Upper lobe of left lung (tissue), 6 donors: ENCODE measurements around the gene EVC. TPM values are rescaled to one million over a fixed set of nuclear protein-coding genes. Genes with fewer than 3 reads are reported as not detected.
A peak's percentile ranks its signal among the peaks of the same experiment; 100 is the strongest.

Source experiments
- ATAC-seq, 2 donors: fragments of 200-7000 bp; cut with Tn5 transposase; one replicate each; pipeline ENCODE4 v1.9.1; 2022; ENCODE audit warnings: mild to moderate bottlenecking in 2 of 2, moderate library complexity in 2 of 2; ENCODE audit not compliant: low FRiP score in 2 of 2
- DNase-seq, 2 donors: peaks; one replicate each; pipeline ENCODE4 v3.0.0-alpha.2; 2019 to 2020
- H3K27ac ChIP-seq, 4 donors: fragments of 200-600 bp; sonication (generic); one replicate each; pipeline ENCODE4 v1.5.1; 2016 to 2019
- H3K27me3 ChIP-seq, 4 donors: fragments of 200-600 bp; sonication (generic); one replicate each; pipeline ENCODE4 v1.5.1; 2017 to 2019
- H3K36me3 ChIP-seq, 4 donors: fragments of 200-600 bp; sonication (generic); one replicate each; pipeline ENCODE4 v1.5.1; 2016 to 2019
- H3K4me1 ChIP-seq, 4 donors: fragments of 200-600 bp; sonication (generic); one replicate each; pipeline ENCODE4 v1.5.1; 2018 to 2019
- H3K4me3 ChIP-seq, 4 donors: fragments of 200-600 bp; sonication (generic); one replicate each; pipeline ENCODE4 v1.5.1; 2017 to 2019; ENCODE audit warnings: mild to moderate bottlenecking in 2 of 4, moderate library complexity in 1 of 4
- H3K9me3 ChIP-seq, 4 donors: fragments of 200-600 bp; sonication (generic); one replicate each; pipeline ENCODE4 v1.5.1; 2018 to 2019
- EP300 ChIP-seq, 4 donors: sonication (generic); formaldehyde crosslinking; IDR thresholded peaks; one replicate each; pipeline ENCODE4 v1.5.1; 2017; ENCODE audit warnings: antibody characterized with exemption in 4 of 4, control low read depth in 2 of 4
- POLR2A ChIP-seq, 4 donors: fragments of 450-650 bp; IDR thresholded peaks; one replicate each; pipeline ENCODE4 v1.5.1; 2016 to 2017; ENCODE audit warnings: antibody characterized with exemption in 4 of 4, mild to moderate bottlenecking in 2 of 4
- POLR2AphosphoS5 ChIP-seq, 2 donors: sonication (generic); formaldehyde crosslinking; IDR thresholded peaks; one replicate each; pipeline ENCODE4 v1.5.1; 2017; ENCODE audit warnings: antibody characterized with exemption in 2 of 2
- WGBS, 2 donors: methylation state at CpG; one replicate each; pipeline ENCODE4 v1.1.5; 2017 to 2018; 5-methylcytosine and 5-hydroxymethylcytosine counted together
- total RNA-seq, 6 donors: library from RNA; depleted of rRNA in 4 of 6; stranded (reverse); fragments of >200 nt in 4 of 6; gene quantifications; one replicate each; pipeline versions ENCODE4 v1.1.0 to v1.2.1, GENCODE V29; 2016 to 2021
- TF ChIP-seq, protein P1 (sequence below), 6 experiments: fragments of 450-650 bp in 4 of 6; fragments of 200-600 bp in 2 of 6; sonication (generic) in 2 of 6; IDR thresholded peaks; one replicate each; pipeline ENCODE4 v1.5.1; 2016 to 2019; ENCODE audit warnings: antibody characterized with exemption in 6 of 6
- donor health status: DM: no; HTN: no; CAD: no; lungs with moderate emphysema.
- donor health status: DM: no; HTN: yes; CAD: no; lungs with severe emphysema.

Gene EVC
- total RNA-seq, 6 donors from 2014 or later: 25.6 to 65.1 (median 36.2) TPM

DNA sequence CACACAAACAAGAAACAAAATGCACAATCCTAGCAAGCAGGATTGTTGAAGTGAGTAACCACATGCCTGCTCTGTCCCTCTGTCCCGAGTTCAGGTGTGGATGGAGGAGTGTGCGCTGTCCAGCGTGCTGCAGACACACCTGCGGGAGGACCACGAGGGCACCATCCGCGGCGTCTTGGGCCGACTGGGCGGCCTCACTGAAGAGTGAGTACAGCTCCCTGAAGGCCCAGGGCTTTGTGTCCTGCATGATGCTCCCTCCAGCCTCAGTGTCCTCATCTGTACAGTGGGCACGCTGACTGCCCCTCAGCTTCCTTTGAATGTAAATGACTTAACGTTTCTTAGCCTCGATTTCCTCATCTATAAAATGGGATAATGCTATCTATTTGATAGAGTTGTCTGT is 82.5 kb downstream of the EVC start:
- Histone ChIP-seq H3K27ac (no peak overlapping the region), H3K36me3 (peaks cover 0 to 30% (median 7%) of the 10 kb centered on the region in 4 donors), H3K9me3 (no peaks in the 10 kb centered on the region), H3K4me3 (no peak overlapping the region), H3K4me1 (no peaks in the 10 kb centered on the region), H3K27me3 (no peaks in the 10 kb centered on the region)
- 95% methylated on average over 13 of the region's 13 CpGs for WGBS, 2 donors
- ATAC-seq (no peak), DNase-seq (peak; percentile 18 to 57)
- no peak for TF ChIP-seq POLR2AphosphoS5 (IDR thresholded peaks at IDR 0.05)
- TF ChIP-seq, protein P1, sequence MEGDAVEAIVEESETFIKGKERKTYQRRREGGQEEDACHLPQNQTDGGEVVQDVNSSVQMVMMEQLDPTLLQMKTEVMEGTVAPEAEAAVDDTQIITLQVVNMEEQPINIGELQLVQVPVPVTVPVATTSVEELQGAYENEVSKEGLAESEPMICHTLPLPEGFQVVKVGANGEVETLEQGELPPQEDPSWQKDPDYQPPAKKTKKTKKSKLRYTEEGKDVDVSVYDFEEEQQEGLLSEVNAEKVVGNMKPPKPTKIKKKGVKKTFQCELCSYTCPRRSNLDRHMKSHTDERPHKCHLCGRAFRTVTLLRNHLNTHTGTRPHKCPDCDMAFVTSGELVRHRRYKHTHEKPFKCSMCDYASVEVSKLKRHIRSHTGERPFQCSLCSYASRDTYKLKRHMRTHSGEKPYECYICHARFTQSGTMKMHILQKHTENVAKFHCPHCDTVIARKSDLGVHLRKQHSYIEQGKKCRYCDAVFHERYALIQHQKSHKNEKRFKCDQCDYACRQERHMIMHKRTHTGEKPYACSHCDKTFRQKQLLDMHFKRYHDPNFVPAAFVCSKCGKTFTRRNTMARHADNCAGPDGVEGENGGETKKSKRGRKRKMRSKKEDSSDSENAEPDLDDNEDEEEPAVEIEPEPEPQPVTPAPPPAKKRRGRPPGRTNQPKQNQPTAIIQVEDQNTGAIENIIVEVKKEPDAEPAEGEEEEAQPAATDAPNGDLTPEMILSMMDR (IDR thresholded peaks at IDR 0.05): no peak
- no peak for TF ChIP-seq EP300 (IDR thresholded peaks at IDR 0.05)
- TF ChIP-seq POLR2A (IDR thresholded peaks at IDR 0.05): no peak

DNA sequence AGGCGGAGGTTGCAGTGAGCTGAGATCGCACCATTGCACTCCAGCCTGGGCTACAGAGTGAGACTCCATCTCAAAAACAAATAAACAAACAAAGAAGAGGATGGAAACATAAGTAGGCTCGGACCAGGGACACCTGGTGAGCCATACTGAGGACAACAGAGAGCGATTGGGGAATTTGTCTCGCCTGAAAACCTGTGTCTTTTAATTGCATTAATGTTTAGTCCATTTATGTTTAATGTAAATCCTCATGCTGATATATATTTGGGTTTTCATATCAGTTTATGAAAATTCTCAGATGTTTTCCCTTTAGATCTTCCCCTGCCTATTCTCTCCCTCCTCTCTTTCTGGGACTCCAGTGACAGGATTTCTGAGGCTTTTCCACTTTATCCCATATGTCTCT is 84.6 kb downstream of the EVC start:
- Histone ChIP-seq H3K27ac (no peak overlapping the region), H3K9me3 (no peaks in the 10 kb centered on the region), H3K4me1 (no peaks in the 10 kb centered on the region), H3K4me3 (no peak overlapping the region), H3K27me3 (no peaks in the 10 kb centered on the region), H3K36me3 (peaks cover 0 to 33% (median 7%) of the 10 kb centered on the region in 4 donors)
- no peak for DNase-seq
- WGBS, 2 donors: 94 to 99% methylated on average over 5 of the region's 5 CpGs
- TF ChIP-seq POLR2A (IDR thresholded peaks at IDR 0.05) (no peak), EP300 (IDR thresholded peaks at IDR 0.05) (no peak), POLR2AphosphoS5 (IDR thresholded peaks at IDR 0.05) (no peak)
- TF ChIP-seq, protein P1 (IDR thresholded peaks at IDR 0.05): no peak
- no peak for ATAC-seq

DNA sequence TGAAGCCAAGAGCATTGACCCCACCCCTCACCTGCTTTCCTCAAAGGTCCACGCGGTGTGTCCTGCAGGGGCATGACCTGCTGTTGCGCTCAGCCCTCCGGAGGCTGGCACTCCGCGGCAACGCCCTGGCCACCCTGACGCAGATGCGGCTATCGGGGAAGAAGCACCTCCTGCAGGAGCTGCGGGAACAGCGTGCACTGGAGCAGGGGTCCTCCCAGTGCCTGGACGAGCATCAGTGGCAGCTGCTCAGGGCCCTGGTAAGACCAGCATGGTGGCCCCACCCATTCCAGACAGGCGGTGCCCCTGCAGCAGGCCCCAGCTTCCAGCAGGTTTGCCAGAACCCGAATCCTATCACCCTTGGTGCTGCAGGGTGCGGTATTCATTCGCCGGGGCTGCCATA is 86.0 kb downstream of the EVC start:
- ATAC-seq: no peak
- H3K27ac ChIP-seq: no peak overlapping the region
- H3K4me3 ChIP-seq: no peak overlapping the region
- 96 to 98% methylated on average over 11 to 18 of the region's 18 CpGs for WGBS, 2 donors
- no peaks in the 10 kb centered on the region for H3K4me1 ChIP-seq
- H3K9me3 ChIP-seq: no peaks in the 10 kb centered on the region
- DNase-seq: peak; percentile 11 to 71
- H3K36me3 ChIP-seq: peaks cover 0 to 33% (median 7%) of the 10 kb centered on the region in 4 donors
- no peak for TF ChIP-seq EP300 (IDR thresholded peaks at IDR 0.05)
- no peak for TF ChIP-seq POLR2A (IDR thresholded peaks at IDR 0.05)
- TF ChIP-seq POLR2AphosphoS5 (IDR thresholded peaks at IDR 0.05): no peak
- no peaks in the 10 kb centered on the region for H3K27me3 ChIP-seq

DNA sequence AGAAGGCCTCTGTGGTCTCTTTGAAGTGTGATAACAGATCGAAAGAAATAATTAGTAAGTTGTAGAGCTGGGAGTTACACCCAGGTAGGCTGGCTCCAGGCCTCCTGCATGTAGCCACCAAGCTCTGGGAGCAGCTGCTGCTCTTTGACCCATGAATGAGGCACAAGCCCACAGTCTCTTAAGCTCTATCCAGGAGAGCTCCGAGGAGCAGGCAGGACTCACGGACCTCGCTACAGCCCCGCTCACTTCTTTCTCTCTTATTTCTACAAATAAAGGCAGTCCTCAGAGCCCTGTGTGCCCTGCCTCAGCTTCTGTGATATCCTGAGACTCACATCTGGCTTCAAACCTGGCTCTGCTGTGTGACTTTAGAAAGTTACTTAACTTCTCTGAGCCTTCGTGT is 86.9 kb downstream of the EVC start:
- WGBS, 2 donors: 90 to 97% methylated on average over 6 of the region's 6 CpGs
- DNase-seq: peak in 1 of 2 donors; percentile 5

DNA sequence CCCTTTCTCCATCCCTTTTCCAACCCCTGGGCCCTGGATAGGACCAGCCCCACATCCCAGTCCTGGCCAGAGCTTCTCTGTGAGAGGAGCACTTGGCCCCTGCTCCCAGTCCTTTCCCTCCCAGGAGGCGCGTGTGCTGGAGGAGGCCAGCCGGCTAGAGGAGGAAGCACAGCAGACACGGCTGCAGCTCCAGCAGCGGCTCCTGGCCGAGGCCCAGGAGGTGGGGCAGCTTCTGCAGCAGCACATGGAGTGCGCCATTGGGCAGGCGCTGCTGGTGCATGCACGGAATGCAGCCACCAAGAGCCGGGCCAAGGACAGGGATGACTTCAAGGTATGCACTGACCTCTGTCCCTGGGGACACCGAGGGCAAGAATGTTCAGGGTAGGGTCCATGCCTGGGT is 87.5 kb downstream of the EVC start:
- no peak overlapping the region for H3K27ac ChIP-seq
- DNase-seq: peak; percentile 14 to 62
- WGBS, 2 donors: 80 to 86% methylated on average over 5 to 11 of the region's 11 CpGs
- peak in 1 of 2 donors; percentile 25 for ATAC-seq
- no peaks in the 10 kb centered on the region for H3K27me3 ChIP-seq
- H3K9me3 ChIP-seq: no peaks in the 10 kb centered on the region
- TF ChIP-seq, protein P1 (IDR thresholded peaks at IDR 0.05): no peak
- TF ChIP-seq POLR2AphosphoS5 (IDR thresholded peaks at IDR 0.05): no peak
- no peak for TF ChIP-seq EP300 (IDR thresholded peaks at IDR 0.05)
- no peak for TF ChIP-seq POLR2A (IDR thresholded peaks at IDR 0.05)
- no peaks in the 10 kb centered on the region for H3K4me1 ChIP-seq
- H3K4me3 ChIP-seq: no peak overlapping the region
- H3K36me3 ChIP-seq: peaks cover 0 to 37% (median 10%) of the 10 kb centered on the region in 4 donors

More for the DNA sequence above, 86.9 kb downstream of the EVC start:
- ATAC-seq: no peak
- Histone ChIP-seq H3K4me1 (no peaks in the 10 kb centered on the region), H3K36me3 (peaks cover 0 to 34% (median 10%) of the 10 kb centered on the region in 4 donors), H3K27ac (no peak overlapping the region), H3K4me3 (no peak overlapping the region), H3K27me3 (no peaks in the 10 kb centered on the region), H3K9me3 (no peaks in the 10 kb centered on the region)
- TF ChIP-seq POLR2A (IDR thresholded peaks at IDR 0.05) (no peak), EP300 (IDR thresholded peaks at IDR 0.05) (no peak), POLR2AphosphoS5 (IDR thresholded peaks at IDR 0.05) (no peak)
- TF ChIP-seq, protein P1 (IDR thresholded peaks at IDR 0.05): no peak
